ENCODE data around the gene USF3. TPM values are rescaled to one million over a fixed set of nuclear protein-coding genes. Genes with fewer than 3 reads are reported as not detected.

Gene USF3
- total and polyA plus RNA-seq, 2 of the 13 experiments (the other 11 are each of a cell fraction or from before 2014, with no cell fraction given) = 6.3 to 15.2 TPM

- Histone ChIP-seq H3K36me3 (replicated peaks in 1 of 2; ENCODE audit: control insufficient read depth in 1 of 2, insufficient read depth in 2 of 2, low read length in 2 of 2) (no peaks in the 10 kb centered on the region), H3K79me2 (ENCODE audit: insufficient read depth, low read length) (no peaks in the 10 kb centered on the region), H3K4me2 (ENCODE audit: low read depth, low read length) (no peak overlapping the region), H3K27ac (ENCODE audit: extremely low read length, insufficient read depth, low read length) (no peak overlapping the region), H3K9me3 (ENCODE audit: low read length) (no peaks in the 10 kb centered on the region), H3K27me3 (ENCODE audit: control insufficient read depth in 1 of 2, insufficient read depth in 2 of 2, low read length in 2 of 2) (peaks cover 0 to 20% of the 10 kb centered on the region in 2 experiments; a peak in 1 of 5 replicates), H3K4me3 (replicated peaks in 1 of 3; ENCODE audit: insufficient read depth in 1 of 3, low read depth in 2 of 3, low read length in 3 of 3) (no peak overlapping the region), H3K4me1 (ENCODE audit: insufficient read depth, low read length) (peaks cover 19% of the 10 kb centered on the region; the same call in 1 of the 2 replicates), H2AFZ (ENCODE audit: low read length) (no peak overlapping the region), H3K9ac (ENCODE audit: insufficient read depth, low read depth, low read length) (no peak overlapping the region), H4K20me1 (ENCODE audit: insufficient read depth, low read length) (no peaks in the 10 kb centered on the region)
- no TSS peak for BruUV-seq (replicated peaks)
- 2% methylated on average over 2 of the region's 2 CpGs for WGBS (ENCODE audit: low lambda C conversion rate)
- intact Hi-C loops (cut with micrococcal nuclease; ENCODE audit: unreplicated experiment) = no loop called here
- no peak for TF ChIP-seq ZNF775 (CRISPR knock-in tag; IDR thresholded peaks at IDR 0.05; ENCODE audit: borderline replicate concordance)
- ChIA-PET POLR2A (no interaction called here), CTCF (ENCODE audit: low intra/inter-chr PET ratio, low total read pairs) (no interaction called here)
- no peak for DNase-seq (ENCODE audit: low spot score)
- no peak for FAIRE-seq
- in situ Hi-C loops (cut with HindIII; ENCODE audit: extremely low pct_ligation_motif_present, low pct_unique_long_range_greater_than_20kb) = no loop called here
- ATAC-seq = no peak
Measured at GRCh38 chr3:113617726-113618125, 78.7 kb downstream of the USF3 start.

GRCh38 chr3:113615976-113616375, 80.5 kb downstream of the USF3 start:
- no peak for ATAC-seq
- Histone ChIP-seq H2AFZ (ENCODE audit: low read length) (no peak overlapping the region), H3K9me3 (ENCODE audit: low read length) (no peaks in the 10 kb centered on the region), H3K27me3 (ENCODE audit: control insufficient read depth in 1 of 2, insufficient read depth in 2 of 2, low read length in 2 of 2) (peaks cover 0 to 28% of the 10 kb centered on the region in 2 experiments; a peak in 1 of 5 replicates), H3K4me3 (replicated peaks in 1 of 3; ENCODE audit: insufficient read depth in 1 of 3, low read depth in 2 of 3, low read length in 3 of 3) (no peak overlapping the region), H3K79me2 (ENCODE audit: insufficient read depth, low read length) (no peaks in the 10 kb centered on the region), H3K36me3 (replicated peaks in 1 of 2; ENCODE audit: control insufficient read depth in 1 of 2, insufficient read depth in 2 of 2, low read length in 2 of 2) (no peaks in the 10 kb centered on the region), H3K9ac (ENCODE audit: insufficient read depth, low read depth, low read length) (no peak overlapping the region), H3K4me1 (ENCODE audit: insufficient read depth, low read length) (peaks cover 19% of the 10 kb centered on the region; the same call in 1 of the 2 replicates), H3K27ac (ENCODE audit: extremely low read length, insufficient read depth, low read length) (no peak overlapping the region), H3K4me2 (ENCODE audit: low read depth, low read length) (no peak overlapping the region), H4K20me1 (ENCODE audit: insufficient read depth, low read length) (no peaks in the 10 kb centered on the region)
- DNase-seq (ENCODE audit: low spot score) = no peak
- ChIA-PET CTCF (ENCODE audit: low intra/inter-chr PET ratio, low total read pairs) (no interaction called here), POLR2A (no interaction called here)
- no peak for FAIRE-seq
- WGBS (ENCODE audit: low lambda C conversion rate) = 46% methylated on average over 4 of the region's 4 CpGs
- no peak for TF ChIP-seq MAX (IDR thresholded peaks at IDR 0.05)
- TF ChIP-seq MAFK (conservative IDR thresholded peaks at IDR 0.05 in 1 of 2, IDR thresholded peaks at IDR 0.05 in 1 of 2; ENCODE audit: low read length in 2 of 2) = peak in 1 of 2 experiments; percentile 24; a peak in 3 of 4 replicates
- TF ChIP-seq ZNF235 (CRISPR knock-in tag; IDR thresholded peaks at IDR 0.05; ENCODE audit: borderline replicate concordance) = no peak
- TF ChIP-seq MAFF (IDR thresholded peaks at IDR 0.05; ENCODE audit: low read depth, low read length) = 0 out of 2 replicates have a peak, but pooled peaks have one; percentile 20
- no peak for TF ChIP-seq ZNF850 (CRISPR knock-in tag; conservative IDR thresholded peaks at IDR 0.05)
- TF ChIP-seq ATF7 (IDR thresholded peaks at IDR 0.05) = peak; percentile 35; the same call in 1 of the 2 replicates
- no peak for TF ChIP-seq ATF7 (CRISPR knock-in tag; IDR thresholded peaks at IDR 0.05)
- intact Hi-C loops (cut with micrococcal nuclease; ENCODE audit: unreplicated experiment) (no loop called here), in situ Hi-C loops (cut with HindIII; ENCODE audit: extremely low pct_ligation_motif_present, low pct_unique_long_range_greater_than_20kb) (no loop called here)
- no TSS peak for BruUV-seq (replicated peaks)
